Nephron (organoid): Measurements from ENCODE around the gene ILK.

Experiments
- H3K27ac Mint-ChIP-seq, 3 experiments: 2 replicates each; pipeline ENCODE4 v1.8.0; 2020; ENCODE audit warnings: mixed read lengths in 3 of 3, mild to moderate bottlenecking in 2 of 3, moderate library complexity in 1 of 3
- H3K27me3 Mint-ChIP-seq: 2 replicates; pipeline ENCODE4 v1.8.0; 2021; ENCODE audit warnings: low read depth, mild to moderate bottlenecking, moderate library complexity, mixed read lengths
- H3K36me3 Mint-ChIP-seq: 2 replicates; pipeline ENCODE4 v1.8.0; 2020; ENCODE audit warnings: low read depth, mixed read lengths
- H3K4me1 Mint-ChIP-seq: 2 replicates; pipeline ENCODE4 v1.8.0; 2020; ENCODE audit warnings: mixed read lengths
- H3K4me3 Mint-ChIP-seq, 3 experiments: 2 replicates each; pipeline ENCODE4 v1.8.0; 2020; ENCODE audit warnings: mild to moderate bottlenecking in 3 of 3, mixed read lengths in 3 of 3, moderate library complexity in 2 of 3
- H3K9me3 Mint-ChIP-seq: 2 replicates; pipeline ENCODE4 v1.8.0; 2020; ENCODE audit warnings: mixed read lengths
- CTCF ChIP-seq, 3 experiments: fragments of 200-600 bp; sonication (generic); IDR thresholded peaks; one replicate each; pipeline ENCODE4 v1.5.0; 2021; ENCODE audit warnings: antibody characterized with exemption in 3 of 3; ENCODE audit not compliant: unreplicated experiment in 3 of 3

Gene ILK

GRCh38 chr11:6559369-6559768, 44.2 kb upstream of the ILK start:
- Mint-ChIP-seq H3K27ac (no peak overlapping the region), H3K4me3 (no peak overlapping the region), H3K9me3 (no peaks in the 10 kb centered on the region), H3K4me1 (peaks cover 21% of the 10 kb centered on the region), H3K27me3 (no peaks in the 10 kb centered on the region), H3K36me3 (no peaks in the 10 kb centered on the region)
- TF ChIP-seq CTCF (IDR thresholded peaks at IDR 0.05; ENCODE audit: unreplicated experiment in 3 of 3), result no peak

GRCh38 chr11:6561288-6561687, 42.3 kb upstream of the ILK start:
- no peaks in the 10 kb centered on the region for H3K9me3 Mint-ChIP-seq
- H3K27ac Mint-ChIP-seq, result peak overlapping the region in 1 of 3 experiments; percentile 18
- H3K27me3 Mint-ChIP-seq, result no peaks in the 10 kb centered on the region
- no peak overlapping the region for H3K4me3 Mint-ChIP-seq
- TF ChIP-seq CTCF (IDR thresholded peaks at IDR 0.05; ENCODE audit: unreplicated experiment in 3 of 3), result no peak
- no peaks in the 10 kb centered on the region for H3K36me3 Mint-ChIP-seq
- peaks cover 17% of the 10 kb centered on the region for H3K4me1 Mint-ChIP-seq

GRCh38 chr11:6563121-6563619, 40.4 kb upstream of the ILK start:
- Mint-ChIP-seq H3K27ac (peak overlapping the region in 1 of 3 experiments; percentile 10), H3K27me3 (no peaks in the 10 kb centered on the region), H3K36me3 (no peaks in the 10 kb centered on the region), H3K4me3 (no peak overlapping the region), H3K4me1 (peaks cover 15% of the 10 kb centered on the region), H3K9me3 (no peaks in the 10 kb centered on the region)
- TF ChIP-seq CTCF (IDR thresholded peaks at IDR 0.05; ENCODE audit: unreplicated experiment in 3 of 3), result no peak

- Mint-ChIP-seq H3K27ac (no peak overlapping the region), H3K36me3 (no peaks in the 10 kb centered on the region), H3K9me3 (no peaks in the 10 kb centered on the region), H3K27me3 (no peaks in the 10 kb centered on the region), H3K4me1 (peaks cover 20% of the 10 kb centered on the region), H3K4me3 (no peak overlapping the region)
- no peak for TF ChIP-seq CTCF (IDR thresholded peaks at IDR 0.05; ENCODE audit: unreplicated experiment in 3 of 3)
Observed at GRCh38 chr11:6563667-6564066, 39.9 kb upstream of the ILK start.

- no peak for TF ChIP-seq CTCF (IDR thresholded peaks at IDR 0.05; ENCODE audit: unreplicated experiment in 3 of 3)
- H3K27me3 Mint-ChIP-seq, result no peaks in the 10 kb centered on the region
- H3K36me3 Mint-ChIP-seq, result peaks cover 5% of the 10 kb centered on the region
- H3K27ac Mint-ChIP-seq, result peak overlapping the region; percentile 5 to 20 (median 8)
- H3K9me3 Mint-ChIP-seq, result no peaks in the 10 kb centered on the region
- H3K4me3 Mint-ChIP-seq, result no peak overlapping the region
- peaks cover 25% of the 10 kb centered on the region for H3K4me1 Mint-ChIP-seq
Observed at GRCh38 chr11:6565325-6565724, 38.2 kb upstream of the ILK start.

GRCh38 chr11:6565988-6566703, 37.4 kb upstream of the ILK start:
- H3K4me3 Mint-ChIP-seq, result no peak overlapping the region
- no peaks in the 10 kb centered on the region for H3K9me3 Mint-ChIP-seq
- peak overlapping the region; percentile 8 to 46 (median 32) for H3K27ac Mint-ChIP-seq
- peaks cover 25% of the 10 kb centered on the region for H3K4me1 Mint-ChIP-seq
- H3K36me3 Mint-ChIP-seq, result peaks cover 6% of the 10 kb centered on the region
- H3K27me3 Mint-ChIP-seq, result no peaks in the 10 kb centered on the region
- no peak for TF ChIP-seq CTCF (IDR thresholded peaks at IDR 0.05; ENCODE audit: unreplicated experiment in 3 of 3)
